H1 (cell line): ENCODE measurements around the gene MAJIN. TPM values are rescaled to one million over a fixed set of nuclear protein-coding genes. Genes with fewer than 3 reads are reported as not detected.

Experiments used
- CTCF ChIA-PET: fragments of 300-600 bp; sonication (Branson Sonifier 250); formaldehyde crosslinking; loops from one replicate; lab custom pipeline; 2021; ENCODE audit not compliant: partially characterized antibody; lab: Charles Lee
- POLR2A ChIA-PET: fragments of 300-600 bp; sonication (Branson Sonifier 250); formaldehyde crosslinking; loops from one replicate; lab custom pipeline; 2021; ENCODE audit warnings: inconsistent platforms; ENCODE audit not compliant: partially characterized antibody; lab: Charles Lee
- DNase-seq, 2 experiments: peaks; one replicate each; pipeline versions ENCODE4 v3.0.0 to v3.0.0-alpha.2; 2010 to 2022; ENCODE audit warnings: low spot score in 2 of 2, low read depth in 1 of 2, mixed read lengths in 1 of 2
- FAIRE-seq: peaks from 2 replicates; lab custom pipeline; 2011; peaks lifted over from hg19 to GRCh38; lab: Jason Lieb, UNC
- H2AFZ ChIP-seq: 2 replicates; pipeline ENCODE4 v1.8.1; 2012; ENCODE audit warnings: low read length, inconsistent platforms
- H2AK5ac ChIP-seq: 2 replicates; pipeline ENCODE4 v1.6.1; 2013; ENCODE audit warnings: low read depth, low read length
- H2BK120ac ChIP-seq: replicated peaks from 2 replicates; pipeline ENCODE3; 2013; ENCODE audit warnings: low read depth, low read length, inconsistent platforms
- H2BK12ac ChIP-seq: 2 replicates; pipeline ENCODE4 v1.6.1; 2013; ENCODE audit warnings: low read depth, low read length
- H2BK15ac ChIP-seq: 2 replicates; pipeline ENCODE4 v1.6.1; 2013; ENCODE audit warnings: low read length
- H2BK20ac ChIP-seq: 2 replicates; pipeline ENCODE4 v1.6.1; 2013; ENCODE audit warnings: low read length
- H2BK5ac ChIP-seq: 2 replicates; pipeline ENCODE4 v1.6.1; 2013; ENCODE audit warnings: low read depth, low read length
- H3K14ac ChIP-seq: 2 replicates; pipeline ENCODE4 v1.6.1; 2013; ENCODE audit warnings: inconsistent platforms; ENCODE audit not compliant: insufficient read length
- H3K18ac ChIP-seq: 2 replicates; pipeline ENCODE4 v1.6.1; 2013; ENCODE audit warnings: low read length; ENCODE audit errors: extremely low read depth
- H3K23ac ChIP-seq: 2 replicates; pipeline ENCODE4 v1.6.1; 2013; ENCODE audit warnings: inconsistent platforms; ENCODE audit not compliant: insufficient read length
- H3K23me2 ChIP-seq: 2 replicates; pipeline ENCODE4 v1.6.1; 2013; ENCODE audit warnings: low read depth, low read length
- H3K27ac ChIP-seq: 2 replicates; pipeline ENCODE4 v1.6.1; 2011; ENCODE audit warnings: low read depth, low read length, inconsistent platforms
- H3K27me3 ChIP-seq, 4 experiments: replicated peaks in 1 of 4; 1 replicate in 1 of 4; 2 replicates in 3 of 4; pipeline versions ENCODE4 v1.6.1 to v1.8.1; 2011 to 2013; ENCODE audit warnings: low read length in 3 of 4, mild to moderate bottlenecking in 3 of 4, inconsistent platforms in 2 of 4, mixed read lengths in 2 of 4, moderate library complexity in 1 of 4; ENCODE audit not compliant: control insufficient read depth in 3 of 4, insufficient read depth in 3 of 4; ENCODE audit errors: extremely low read depth in 1 of 4
- H3K36me3 ChIP-seq, 4 experiments: 2 replicates each; pipeline versions ENCODE4 v1.6.1 to v1.8.1; 2011 to 2013; ENCODE audit warnings: mild to moderate bottlenecking in 4 of 4, low read length in 3 of 4, moderate library complexity in 2 of 4, control low read depth in 1 of 4, inconsistent platforms in 1 of 4; ENCODE audit not compliant: insufficient read depth in 4 of 4, control insufficient read depth in 2 of 4
- H3K4ac ChIP-seq: replicated peaks from 2 replicates; pipeline ENCODE3; 2013; ENCODE audit warnings: low read length, low read depth, mixed read lengths, inconsistent platforms; ENCODE audit not compliant: insufficient read length
- H3K4me1 ChIP-seq, 4 experiments: replicated peaks in 1 of 4; 1 replicate in 1 of 4; 2 replicates in 3 of 4; pipeline versions ENCODE4 v1.6.1 to v1.8.1; 2011 to 2013; ENCODE audit warnings: low read length in 3 of 4, inconsistent platforms in 2 of 4, mixed read lengths in 1 of 4; ENCODE audit not compliant: insufficient read depth in 4 of 4, control insufficient read depth in 3 of 4
- H3K4me2 ChIP-seq, 2 experiments: 2 replicates each; pipeline versions ENCODE4 v1.6.1 to v1.8.1; 2011 to 2013; ENCODE audit warnings: low read depth in 2 of 2, low read length in 2 of 2, control low read depth in 1 of 2, inconsistent platforms in 1 of 2, mild to moderate bottlenecking in 1 of 2; ENCODE audit not compliant: insufficient read depth in 1 of 2
- H3K4me3 ChIP-seq, 4 experiments: fragments of 200-600, 300-600 bp in 1 of 4; sonication (generic), shearing (Covaris generic), sonication (Bioruptor Twin) in 1 of 4; 2 replicates each; pipeline versions ENCODE4 v1.5.1 to v1.8.1; 2011 to 2016; ENCODE audit warnings: low read length in 4 of 4, low read depth in 3 of 4, control low read depth in 2 of 4, inconsistent platforms in 2 of 4, mild to moderate bottlenecking in 2 of 4, mixed read lengths in 1 of 4, moderate library complexity in 1 of 4; ENCODE audit not compliant: insufficient read depth in 2 of 4; ENCODE audit errors: extremely low read depth in 1 of 4
- H3K56ac ChIP-seq: replicated peaks from 2 replicates; pipeline ENCODE3; 2013; ENCODE audit warnings: low read depth, mild to moderate bottlenecking, mixed read lengths, low read length, inconsistent platforms; ENCODE audit not compliant: insufficient read length
- H3K79me1 ChIP-seq: 2 replicates; pipeline ENCODE4 v1.6.1; 2013; ENCODE audit warnings: low read depth, low read length, control low read depth
- H3K79me2 ChIP-seq, 2 experiments: 2 replicates each; pipeline versions ENCODE4 v1.6.1 to v1.8.1; 2012 to 2013; ENCODE audit warnings: low read length in 2 of 2, mild to moderate bottlenecking in 2 of 2, inconsistent platforms in 1 of 2; ENCODE audit not compliant: insufficient read depth in 2 of 2, control insufficient read depth in 1 of 2
- H3K9ac ChIP-seq, 4 experiments: replicated peaks in 1 of 4; 1 replicate in 1 of 4; 2 replicates in 3 of 4; pipeline versions ENCODE4 v1.6.1 to v1.8.1; 2011 to 2013; ENCODE audit warnings: low read depth in 3 of 4, low read length in 3 of 4, control low read depth in 2 of 4, mild to moderate bottlenecking in 2 of 4, moderate library complexity in 2 of 4, inconsistent platforms in 1 of 4; ENCODE audit errors: extremely low read depth in 1 of 4
- H3K9me3 ChIP-seq, 2 experiments: 2 replicates each; pipeline versions ENCODE4 v1.6.1 to v1.8.1; 2012 to 2013; ENCODE audit warnings: mild to moderate bottlenecking in 2 of 2, moderate library complexity in 2 of 2, control low read depth in 1 of 2, inconsistent platforms in 1 of 2, low read depth in 1 of 2, low read length in 1 of 2, mixed read lengths in 1 of 2; ENCODE audit not compliant: insufficient read depth in 2 of 2
- H4K20me1 ChIP-seq, 2 experiments: replicated peaks in 1 of 2; 2 replicates each; pipeline versions ENCODE3 to v1.8.1; 2011 to 2013; ENCODE audit warnings: inconsistent platforms in 2 of 2, low read length in 2 of 2, mild to moderate bottlenecking in 1 of 2; ENCODE audit not compliant: insufficient read depth in 2 of 2, control insufficient read depth in 1 of 2
- H4K5ac ChIP-seq: 2 replicates; pipeline ENCODE4 v1.6.1; 2013; ENCODE audit warnings: low read length, low read depth, mixed read lengths, inconsistent platforms; ENCODE audit not compliant: insufficient read length
- H4K8ac ChIP-seq: 2 replicates; pipeline ENCODE4 v1.8.0; 2013; ENCODE audit warnings: mild to moderate bottlenecking, moderate library complexity, low read length, inconsistent platforms; ENCODE audit not compliant: insufficient read depth; ENCODE audit errors: extremely low read depth
- H4K91ac ChIP-seq: replicated peaks from 2 replicates; pipeline ENCODE3; 2013; ENCODE audit warnings: low read length, mixed read lengths, inconsistent platforms; ENCODE audit not compliant: insufficient read length
- CBX5 ChIP-seq: fragments of 300-800, 300-1000 bp; sonication (generic); IDR thresholded peaks from 2 replicates; pipeline ENCODE4 v1.7.1; 2016; ENCODE audit warnings: antibody characterized with exemption, low read length, low read depth
- CHD2 ChIP-seq: IDR thresholded peaks from 2 replicates; pipeline ENCODE4 v1.6.1; 2012; ENCODE audit warnings: low read length, improper control_type of control experiment
- GTF2F1 ChIP-seq: IDR thresholded peaks from 2 replicates; pipeline ENCODE4 v1.6.1; 2012; ENCODE audit warnings: low read depth, low read length, improper control_type of control experiment, borderline replicate concordance
- RAD21 ChIP-seq, 2 experiments: IDR thresholded peaks in 1 of 2; conservative IDR thresholded peaks in 1 of 2; 2 replicates each; pipeline ENCODE4 v1.6.1; 2011; ENCODE audit warnings: low read depth in 2 of 2, low read length in 2 of 2, improper control_type of control experiment in 1 of 2, inconsistent platforms in 1 of 2, mild to moderate bottlenecking in 1 of 2, moderate library complexity in 1 of 2
- RXRA ChIP-seq: IDR thresholded peaks from 2 replicates; pipeline ENCODE4 v1.6.1; 2011; ENCODE audit warnings: low read depth, mild to moderate bottlenecking, low read length, moderate library complexity; ENCODE audit not compliant: insufficient read depth
- SP2 ChIP-seq: IDR thresholded peaks from 2 replicates; pipeline ENCODE4 v1.6.1; 2012; ENCODE audit warnings: mild to moderate bottlenecking, low read length, inconsistent platforms
- TAF1 ChIP-seq: IDR thresholded peaks from 2 replicates; pipeline ENCODE4 v1.6.1; 2011; ENCODE audit warnings: mild to moderate bottlenecking, low read depth, low read length
- TBP ChIP-seq: IDR thresholded peaks from 2 replicates; pipeline ENCODE4 v1.6.1; 2011; ENCODE audit warnings: low read depth, low read length, improper control_type of control experiment
- TEAD4 ChIP-seq: IDR thresholded peaks from 2 replicates; pipeline ENCODE4 v1.6.1; 2012; ENCODE audit warnings: low read depth, low read length, inconsistent platforms, mixed read lengths
- WGBS, 2 experiments: shearing (Covaris generic) in 1 of 2; methylation state at CpG; one replicate each; pipeline versions ENCODE4 v1.1.6 to v1.1.7; 2013 to 2015; ENCODE audit warnings: low lambda C conversion rate in 2 of 2, mixed read lengths in 2 of 2, inconsistent platforms in 1 of 2, low coverage in 1 of 2, missing lambda C conversion rate in 1 of 2; ENCODE audit not compliant: insufficient replicate concordance in 2 of 2, insufficient coverage in 1 of 2, insufficient read length in 1 of 2; ENCODE audit errors: extremely low coverage in 1 of 2, missing lambda C conversion rate in 1 of 2; 5-methylcytosine and 5-hydroxymethylcytosine counted together
- polyA plus RNA-seq, 7 experiments: library from polyadenylated mRNA; depleted of rRNA in 3 of 7; stranded (reverse) in 5 of 7; unstranded in 2 of 7; fragments of >200 nt in 5 of 7; fragments of 200-250 nt in 2 of 7; gene quantifications; 1 replicate in 5 of 7; 2 replicates in 1 of 7; 4 replicates in 1 of 7; pipeline versions ENCODE4 v1.2.1 to v1.2.3, GENCODE V29; 2011 to 2013; ENCODE audit warnings: missing spikeins in 2 of 7, mixed read lengths in 2 of 7
- total RNA-seq: library from RNA; stranded (reverse); fragmentation: NEBNext Ultra II Directional; extraction: Animal tissue kit (Norgen Biotek cat#: 25700); gene quantifications from 2 replicates; pipeline ENCODE4 v1.2.1, GENCODE V29; 2021
- TF ChIP-seq, protein P1 (sequence below), 3 experiments: IDR thresholded peaks; 1 replicate in 2 of 3; 2 replicates in 1 of 3; pipeline versions ENCODE4 v1.5.1 to v1.6.1; 2011; ENCODE audit warnings: low read length in 3 of 3, mild to moderate bottlenecking in 3 of 3, inconsistent platforms in 2 of 3, low read depth in 1 of 3, moderate library complexity in 1 of 3; ENCODE audit not compliant: insufficient read depth in 1 of 3; ENCODE audit errors: control extremely low read depth in 1 of 3

Gene MAJIN
- total and polyA plus RNA-seq, 2 of the 8 experiments (the other 6 are each of a cell fraction or from before 2014, with no cell fraction given): not detected

DNA sequence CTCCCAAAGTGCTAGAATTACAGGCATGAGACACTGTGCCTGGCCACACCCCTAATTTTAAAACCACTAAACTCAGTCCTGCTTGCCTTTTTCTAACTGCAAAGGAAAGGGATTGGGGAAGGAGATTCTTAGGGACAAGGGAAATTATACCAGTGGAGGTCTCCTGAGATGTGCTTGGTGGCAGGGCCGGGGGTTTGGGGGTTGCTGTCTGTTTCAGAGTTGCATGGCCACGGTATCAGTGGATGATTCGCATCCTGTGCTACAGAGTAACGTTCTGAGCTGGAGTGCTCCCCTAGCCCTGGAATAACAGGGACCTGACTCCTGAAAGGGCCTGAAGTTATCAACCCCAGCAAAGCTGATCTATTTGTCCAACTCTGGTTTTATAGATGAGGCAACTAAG is 35.4 kb downstream of the MAJIN start:
- no peaks in the 10 kb centered on the region for H3K79me2 ChIP-seq
- no peak overlapping the region for H3K27ac ChIP-seq
- H3K79me1 ChIP-seq: no peaks in the 10 kb centered on the region
- no peak overlapping the region for H3K9ac ChIP-seq
- ChIA-PET POLR2A (interaction anchor here (0.7 to 1.4 kb wide), 9 partner anchors 10 to 197 kb away, joined by 3 to 5 read pairs (median 3); partner anchors contain the start of genes ARL2, BATF2, FAU and MAJIN), CTCF (interaction anchor here (1.0 to 4.6 kb wide), 9 partner anchors 10 to 88 kb away, joined by 3 to 20 read pairs (median 4); partner anchors contain the start of gene BATF2)
- no peak overlapping the region for H3K23ac ChIP-seq
- H2BK5ac ChIP-seq: peak overlapping the region; percentile 81; the same call in 1 of the 2 replicates
- no peak overlapping the region for H2BK15ac ChIP-seq
- H4K20me1 ChIP-seq: peaks cover 0 to 4% of the 10 kb centered on the region in 2 experiments
- H2AK5ac ChIP-seq: no peak overlapping the region
- no peaks in the 10 kb centered on the region; a peak in 1 of 7 replicates for H3K27me3 ChIP-seq
- H2BK120ac ChIP-seq: no peak overlapping the region
- DNase-seq (no peak), FAIRE-seq (no peak)
- H4K5ac ChIP-seq: no peak overlapping the region
- peaks cover 2% of the 10 kb centered on the region; the same call in 1 of the 2 replicates for H3K23me2 ChIP-seq
- TF ChIP-seq TBP: no peak
- no peak for TF ChIP-seq GTF2F1
- no peak for TF ChIP-seq TAF1
- TF ChIP-seq CBX5: no peak
- no peak for TF ChIP-seq CHD2
- TF ChIP-seq RAD21 (IDR thresholded peaks at IDR 0.05 in 1 of 2, conservative IDR thresholded peaks at IDR 0.05 in 1 of 2; ENCODE audit: low read depth in 2 of 2, low read length in 2 of 2): no peak
- TF ChIP-seq, protein P1, sequence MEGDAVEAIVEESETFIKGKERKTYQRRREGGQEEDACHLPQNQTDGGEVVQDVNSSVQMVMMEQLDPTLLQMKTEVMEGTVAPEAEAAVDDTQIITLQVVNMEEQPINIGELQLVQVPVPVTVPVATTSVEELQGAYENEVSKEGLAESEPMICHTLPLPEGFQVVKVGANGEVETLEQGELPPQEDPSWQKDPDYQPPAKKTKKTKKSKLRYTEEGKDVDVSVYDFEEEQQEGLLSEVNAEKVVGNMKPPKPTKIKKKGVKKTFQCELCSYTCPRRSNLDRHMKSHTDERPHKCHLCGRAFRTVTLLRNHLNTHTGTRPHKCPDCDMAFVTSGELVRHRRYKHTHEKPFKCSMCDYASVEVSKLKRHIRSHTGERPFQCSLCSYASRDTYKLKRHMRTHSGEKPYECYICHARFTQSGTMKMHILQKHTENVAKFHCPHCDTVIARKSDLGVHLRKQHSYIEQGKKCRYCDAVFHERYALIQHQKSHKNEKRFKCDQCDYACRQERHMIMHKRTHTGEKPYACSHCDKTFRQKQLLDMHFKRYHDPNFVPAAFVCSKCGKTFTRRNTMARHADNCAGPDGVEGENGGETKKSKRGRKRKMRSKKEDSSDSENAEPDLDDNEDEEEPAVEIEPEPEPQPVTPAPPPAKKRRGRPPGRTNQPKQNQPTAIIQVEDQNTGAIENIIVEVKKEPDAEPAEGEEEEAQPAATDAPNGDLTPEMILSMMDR (IDR thresholded peaks at IDR 0.05; ENCODE audit: control extremely low read depth in 1 of 3, insufficient read depth in 1 of 3, low read depth in 1 of 3, low read length in 3 of 3): no peak
- TF ChIP-seq TEAD4: no peak
- TF ChIP-seq SP2: no peak
- TF ChIP-seq RXRA: no peak
- H3K56ac ChIP-seq: no peak overlapping the region
- H3K14ac ChIP-seq: no peak overlapping the region
- H4K8ac ChIP-seq: no peak overlapping the region
- peaks cover 1 to 14% (median 7%) of the 10 kb centered on the region in 4 experiments for H3K4me1 ChIP-seq
- no peak overlapping the region for H3K18ac ChIP-seq
- no peak overlapping the region for H2BK20ac ChIP-seq
- peak overlapping the region in 1 of 2 experiments; percentile 40; a peak in 1 of 4 replicates for H3K4me2 ChIP-seq
- no peak overlapping the region for H3K4ac ChIP-seq
- no peak overlapping the region for H4K91ac ChIP-seq
- no peaks in the 10 kb centered on the region for H3K9me3 ChIP-seq
- no peak overlapping the region for H3K4me3 ChIP-seq
- no peak overlapping the region for H2BK12ac ChIP-seq
- 85% methylated on average over 4 of the region's 4 CpGs; no CpG with 5 or more reads in 1 of the 2 experiments for whole genome bisulfite sequencing, 2 experiments
- no peaks in the 10 kb centered on the region for H3K36me3 ChIP-seq
- H2AFZ ChIP-seq: no peak overlapping the region
